NCI-H2227 treated with DMSO at 0.1 percent for 48 hours (cell line): ENCODE data around the gene ACACA.
"Not testable (repeated sequence)": the region's sequence is repeated elsewhere in the genome, so short reads cannot be mapped to it uniquely, and the experiment has no call there.

ENCODE experiments used
- DNase-seq: peaks from one replicate; lab custom pipeline; 2025; lab: John Stamatoyannopoulos, UW

Gene ACACA

GRCh38 chr17:37174205-37174604 is 232.4 kb downstream of the ACACA start:
- peak; percentile 44 for DNase-seq

GRCh38 chr17:37170881-37171425 is 235.7 kb downstream of the ACACA start:
- DNase-seq = no peak

- DNase-seq = no peak
Observed at GRCh38 chr17:37168731-37169353, 237.8 kb downstream of the ACACA start.

DNA sequence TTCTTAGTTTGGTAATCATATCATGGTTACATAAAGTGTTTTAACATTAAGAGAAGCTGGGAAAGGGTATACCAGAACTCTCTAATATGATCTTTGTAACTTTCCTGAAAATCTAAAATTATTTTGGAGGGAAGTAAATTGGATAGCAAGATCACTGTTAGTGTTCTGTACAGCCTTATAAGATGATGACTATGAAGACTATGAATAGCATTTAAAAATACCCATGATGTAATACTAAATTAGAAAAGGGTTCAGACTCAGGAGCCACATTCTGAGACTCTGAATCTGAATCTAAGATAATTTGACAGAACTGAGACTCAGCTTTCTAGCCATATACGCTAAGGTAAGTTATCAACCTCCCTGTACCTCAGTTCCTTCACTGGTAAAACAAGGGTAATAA is 238.9 kb downstream of the ACACA start:
- no peak for DNase-seq

DNA sequence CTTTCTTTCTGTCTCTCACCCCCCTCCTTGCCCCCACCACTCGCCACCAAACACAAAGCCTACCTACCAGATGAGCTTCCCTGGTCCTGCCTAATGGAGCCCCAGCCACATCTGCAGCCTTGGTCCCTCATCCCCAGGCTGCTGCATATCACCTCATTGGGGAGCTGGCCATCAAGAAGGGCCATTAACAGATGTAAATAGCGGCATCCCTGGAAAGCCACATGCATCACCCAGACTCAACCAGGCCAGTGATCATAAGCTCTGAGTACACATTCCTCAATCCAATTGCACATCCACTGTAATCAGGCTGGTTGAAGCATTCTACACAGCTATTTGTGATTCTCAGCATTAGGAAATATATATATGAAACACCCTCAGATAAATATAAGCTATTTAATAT is 242.6 kb downstream of the ACACA start:
- DNase-seq = no peak

DNA sequence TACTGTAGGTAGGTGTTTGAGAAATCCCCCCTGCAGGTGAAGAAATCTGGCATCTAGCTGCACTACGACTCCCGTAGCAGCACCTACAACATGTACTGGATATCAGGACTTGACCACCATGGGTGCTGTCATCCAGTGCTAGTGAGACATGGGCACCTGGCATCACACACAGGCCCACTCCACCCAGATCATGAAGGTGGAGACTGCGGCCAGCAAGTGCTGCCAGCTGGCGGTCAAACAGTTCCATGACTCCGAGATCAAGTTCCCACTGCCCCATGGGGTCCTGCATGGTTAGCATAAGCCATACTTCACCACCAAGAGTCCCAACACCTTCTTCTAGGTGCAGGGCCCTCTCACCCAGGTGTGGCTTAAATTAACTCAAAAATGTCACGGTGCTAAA is 243.8 kb downstream of the ACACA start:
- DNase-seq = no peak

- DNase-seq = no peak
Observed at GRCh38 chr17:37160944-37161343, 245.7 kb downstream of the ACACA start.

DNA sequence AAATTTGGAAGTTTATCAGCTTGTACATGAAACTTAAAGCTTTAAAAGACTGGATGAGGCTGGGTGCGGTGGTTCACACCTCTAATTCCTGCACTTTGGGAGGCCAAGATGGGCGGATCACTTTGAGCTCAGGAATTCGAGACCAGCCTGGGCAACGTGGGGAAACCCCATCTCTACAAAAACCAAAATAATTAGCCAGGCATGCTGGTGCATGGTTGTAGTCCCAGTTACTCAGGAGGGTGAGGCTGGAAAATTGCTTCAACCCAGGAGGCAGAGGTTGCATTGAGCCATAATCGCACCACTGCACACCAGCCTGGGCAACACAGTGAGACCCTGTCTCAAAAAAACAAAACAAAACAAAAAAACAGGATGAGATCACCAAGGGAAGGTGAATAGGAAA is 248.3 kb downstream of the ACACA start:
- DNase-seq = no peak

GRCh38 chr17:37148156-37148555 is 258.5 kb downstream of the ACACA start:
- DNase-seq = no peak

DNA sequence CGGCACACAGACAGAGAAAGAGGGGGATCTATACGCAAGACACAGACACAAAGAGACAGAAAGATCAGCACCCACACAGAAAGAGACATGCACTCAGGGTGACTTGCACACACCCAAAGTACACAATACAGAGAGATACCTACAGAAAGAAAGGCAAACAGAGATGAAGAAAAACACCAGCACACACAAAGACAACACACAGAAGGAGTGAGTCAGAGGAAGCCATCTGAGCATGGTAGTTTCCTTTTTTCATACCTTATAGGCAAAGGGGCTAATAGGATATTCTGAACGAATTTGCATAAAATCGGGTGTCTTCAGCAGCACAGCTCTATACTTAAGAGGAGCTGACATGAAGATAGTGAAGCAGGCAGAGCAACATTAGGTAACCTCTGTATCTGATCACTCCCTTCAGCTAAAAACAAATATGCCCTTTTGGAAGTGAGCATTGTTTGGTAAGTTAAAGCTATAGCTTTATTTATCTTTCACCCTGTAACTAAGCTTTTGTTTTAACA is 259.3 kb downstream of the ACACA start:
- no peak for DNase-seq

- DNase-seq = no peak
Observed at GRCh38 chr17:37146086-37147064, 260.3 kb downstream of the ACACA start.

DNA sequence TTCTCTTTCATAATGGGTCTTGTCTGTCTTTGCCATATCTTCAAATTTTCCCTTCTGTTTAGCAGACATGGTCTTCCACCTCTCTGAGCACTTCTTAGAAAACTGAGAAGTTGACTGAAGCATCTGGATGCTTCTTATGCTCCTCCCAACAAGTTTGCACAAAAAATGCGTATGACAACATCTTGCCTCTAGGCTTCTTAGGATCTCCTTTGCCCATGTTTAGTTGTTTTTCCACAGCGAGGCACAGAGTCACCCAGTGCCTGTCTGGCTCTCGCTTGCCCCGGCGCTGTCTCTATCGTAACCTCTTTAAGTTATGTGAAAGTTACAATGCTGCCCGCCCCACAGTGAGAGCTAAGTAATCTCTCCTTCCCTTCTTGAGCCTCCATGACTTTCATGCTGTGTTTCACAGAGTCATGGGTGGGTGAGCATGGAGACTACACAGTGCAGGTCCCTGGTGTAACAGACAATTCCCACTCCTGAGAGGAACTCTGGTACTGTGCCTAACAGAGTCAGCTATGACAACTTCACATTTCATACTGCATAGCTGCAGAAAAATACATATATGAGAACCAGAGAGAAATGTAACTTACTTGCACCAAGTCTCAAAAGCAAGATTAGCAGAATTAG is 262.4 kb downstream of the ACACA start:
- DNase-seq = no peak

DNA sequence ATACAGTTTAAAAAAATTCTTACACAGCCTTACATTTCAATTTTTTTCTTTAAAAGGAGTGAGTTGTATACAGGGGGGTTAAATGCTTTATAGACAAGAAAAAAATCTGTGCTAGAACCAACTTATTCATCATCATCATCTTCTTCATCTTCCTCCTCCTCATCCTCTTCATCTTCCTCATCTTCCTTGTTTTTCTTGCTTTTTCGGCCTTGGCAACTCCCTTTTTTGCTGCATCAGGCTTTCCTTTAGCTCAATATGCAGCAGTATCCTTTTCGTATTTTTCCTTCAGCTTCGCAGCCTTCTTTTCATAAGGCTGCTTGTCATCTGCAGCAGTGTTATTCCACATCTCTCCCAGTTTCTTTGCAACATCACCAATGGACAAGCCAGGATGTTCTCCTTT is 263.1 kb downstream of the ACACA start:
- not testable (repeated sequence) for DNase-seq

DNA sequence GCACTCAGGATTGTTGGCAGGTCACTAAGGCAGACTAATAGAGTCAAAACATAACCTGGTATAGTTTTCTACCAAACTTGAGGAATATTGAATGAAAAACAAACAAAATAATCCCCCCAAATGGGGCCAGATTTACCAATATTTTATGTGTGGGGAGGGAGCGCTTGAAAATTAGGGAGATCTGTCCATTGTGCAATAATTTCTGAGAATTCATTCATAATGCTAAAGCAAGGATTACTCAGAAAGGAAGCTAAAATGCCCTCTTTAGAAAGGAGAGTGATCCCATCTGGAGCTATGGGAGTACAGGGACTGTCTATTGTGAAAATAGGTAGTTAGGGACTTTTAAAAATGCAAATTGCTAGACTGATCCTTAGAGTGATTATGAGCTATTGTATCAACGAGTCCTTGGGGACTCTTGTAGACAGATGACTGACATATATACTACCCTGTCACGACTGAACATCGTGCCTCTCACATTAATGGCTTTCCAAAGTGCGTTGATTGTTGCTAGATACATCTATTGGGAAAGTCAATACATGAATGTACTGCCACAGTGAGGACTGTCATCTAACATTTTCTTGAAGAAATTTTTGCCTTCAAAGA is 264.2 kb downstream of the ACACA start:
- DNase-seq = no peak

GRCh38 chr17:37138571-37139120 is 268.0 kb downstream of the ACACA start:
- no peak for DNase-seq

- DNase-seq = no peak
Observed at GRCh38 chr17:37137906-37138514, 268.6 kb downstream of the ACACA start.

DNA sequence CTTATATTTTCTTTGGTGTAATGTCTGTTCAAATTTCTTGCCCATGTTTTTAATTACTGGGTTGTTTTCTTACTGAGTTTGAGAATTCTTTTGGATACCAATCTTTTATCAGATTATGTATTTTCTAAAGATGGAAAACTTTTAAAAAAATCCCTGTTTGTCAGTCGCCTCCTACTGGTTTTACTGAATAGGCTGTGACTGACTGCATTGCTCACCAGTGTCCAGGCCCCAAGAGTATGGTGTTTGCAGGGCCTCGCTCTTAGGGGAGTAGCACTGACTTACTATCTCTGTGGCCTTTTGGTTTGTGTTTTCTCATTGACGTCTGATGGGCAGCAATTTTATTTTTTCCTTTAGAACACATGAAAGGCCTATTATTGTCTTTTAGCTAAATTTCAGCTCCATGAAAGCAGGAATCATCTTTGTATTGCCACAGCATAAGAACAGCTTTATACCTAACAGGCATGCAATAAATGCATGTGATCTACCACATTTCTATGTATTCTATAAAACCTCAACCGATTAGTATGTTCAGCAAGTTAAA is 269.5 kb downstream of the ACACA start:
- no peak for DNase-seq

GRCh38 chr17:37135576-37135975 is 271.1 kb downstream of the ACACA start:
- DNase-seq = no peak

GRCh38 chr17:37134050-37134449 is 272.6 kb downstream of the ACACA start:
- DNase-seq = no peak

GRCh38 chr17:37133136-37133535 is 273.5 kb downstream of the ACACA start:
- peak; percentile 42 for DNase-seq
